ENCODE data around the gene LUZP4. TPM values are rescaled to one million over a fixed set of nuclear protein-coding genes. Genes with fewer than 3 reads are reported as not detected.

LUZP4 gene
- total and polyA plus RNA-seq, 2 of the 13 experiments (the other 11 are each of a cell fraction or from before 2014, with no cell fraction given), result not detected

DNA sequence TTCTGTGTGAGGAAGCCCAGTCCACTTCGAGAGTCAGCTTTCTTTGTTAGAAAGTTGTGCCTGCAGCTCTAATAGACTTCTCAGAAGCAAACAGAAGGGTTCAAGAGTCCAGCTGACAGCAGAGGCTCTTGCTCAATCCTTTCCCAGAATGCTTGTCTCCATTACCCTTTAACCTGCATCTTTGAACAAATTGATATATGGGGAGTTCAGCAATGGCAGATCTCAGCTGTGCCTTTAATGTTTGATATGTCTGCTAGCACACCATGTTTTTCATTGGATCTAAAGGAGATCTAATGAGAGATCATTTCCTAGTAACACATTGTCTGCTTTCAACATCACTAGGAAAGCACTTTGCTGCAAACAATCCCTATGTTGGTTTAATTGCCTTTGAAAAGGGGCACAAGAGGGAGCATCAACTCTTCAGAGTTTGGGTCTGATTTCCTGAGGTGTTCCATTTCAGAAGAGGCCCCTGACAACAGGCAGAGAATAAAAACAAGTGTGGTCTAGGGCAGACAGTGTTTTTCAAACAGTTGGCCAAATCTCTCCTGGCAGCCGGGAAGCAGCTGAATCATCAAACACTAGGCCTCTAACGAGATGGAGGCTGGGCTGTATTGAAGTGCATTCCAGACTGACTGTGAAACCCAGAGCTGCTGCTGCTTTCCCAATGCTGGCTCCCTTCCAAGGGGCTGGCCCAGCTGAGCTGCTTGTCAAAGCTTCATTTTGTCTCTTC is 55.5 kb downstream of the LUZP4 start (continued):
- TF ChIP-seq, protein P1, sequence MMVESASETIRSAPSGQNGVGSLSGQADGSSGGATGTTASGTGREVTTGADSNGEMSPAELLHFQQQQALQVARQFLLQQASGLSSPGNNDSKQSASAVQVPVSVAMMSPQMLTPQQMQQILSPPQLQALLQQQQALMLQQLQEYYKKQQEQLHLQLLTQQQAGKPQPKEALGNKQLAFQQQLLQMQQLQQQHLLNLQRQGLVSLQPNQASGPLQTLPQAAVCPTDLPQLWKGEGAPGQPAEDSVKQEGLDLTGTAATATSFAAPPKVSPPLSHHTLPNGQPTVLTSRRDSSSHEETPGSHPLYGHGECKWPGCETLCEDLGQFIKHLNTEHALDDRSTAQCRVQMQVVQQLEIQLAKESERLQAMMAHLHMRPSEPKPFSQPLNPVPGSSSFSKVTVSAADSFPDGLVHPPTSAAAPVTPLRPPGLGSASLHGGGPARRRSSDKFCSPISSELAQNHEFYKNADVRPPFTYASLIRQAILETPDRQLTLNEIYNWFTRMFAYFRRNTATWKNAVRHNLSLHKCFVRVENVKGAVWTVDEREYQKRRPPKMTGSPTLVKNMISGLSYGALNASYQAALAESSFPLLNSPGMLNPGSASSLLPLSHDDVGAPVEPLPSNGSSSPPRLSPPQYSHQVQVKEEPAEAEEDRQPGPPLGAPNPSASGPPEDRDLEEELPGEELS (CRISPR knock-in tag; IDR thresholded peaks at IDR 0.05), result peak; percentile 58; the same call in 1 of the 2 replicates
- TF ChIP-seq ZNF776 (CRISPR knock-in tag; IDR thresholded peaks at IDR 0.05) (no peak), RARA (CRISPR knock-in tag; IDR thresholded peaks at IDR 0.05) (peak; percentile 85), MEIS1 (CRISPR knock-in tag; IDR thresholded peaks at IDR 0.05; ENCODE audit: borderline replicate concordance) (peak; percentile 54; the same call in 1 of the 2 replicates)

DNA sequence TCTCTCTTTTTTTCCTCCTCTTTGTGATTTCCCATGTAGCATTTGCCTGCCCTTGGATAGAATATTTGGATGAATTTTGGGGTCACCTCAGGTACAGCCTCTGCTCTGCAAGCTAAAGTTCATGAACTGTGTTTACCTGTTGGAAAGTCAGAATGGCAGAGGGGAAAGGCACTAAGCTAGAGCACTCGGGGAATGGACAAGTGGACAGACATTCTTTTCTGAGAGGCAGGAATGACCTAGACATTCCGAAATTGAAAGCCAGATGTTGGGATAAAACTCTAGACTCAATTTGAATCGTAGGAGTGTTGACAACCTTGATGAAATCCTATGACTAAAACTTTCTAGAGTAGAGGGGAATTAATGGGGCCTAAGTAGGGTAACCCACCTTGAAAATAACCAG is 56.1 kb downstream of the LUZP4 start:
- Histone ChIP-seq H3K27ac (ENCODE audit: extremely low read length, insufficient read depth, low read length) (peak overlapping the region; percentile 98), H3K4me1 (ENCODE audit: insufficient read depth, low read length) (peaks cover 73% of the 10 kb centered on the region), H3K79me2 (ENCODE audit: insufficient read depth, low read length) (no peaks in the 10 kb centered on the region), H3K4me3 (replicated peaks in 1 of 3; ENCODE audit: insufficient read depth in 1 of 3, low read depth in 2 of 3, low read length in 3 of 3) (peak overlapping the region in 2 of 3 experiments; percentile 40 to 44; a peak in 2 of 6 replicates), H3K9me3 (ENCODE audit: low read length) (no peaks in the 10 kb centered on the region), H3K27me3 (ENCODE audit: control insufficient read depth in 1 of 2, insufficient read depth in 2 of 2, low read length in 2 of 2) (no peaks in the 10 kb centered on the region), H3K9ac (ENCODE audit: insufficient read depth, low read depth, low read length) (peak overlapping the region; percentile 72), H2AFZ (ENCODE audit: low read length) (no peak overlapping the region), H3K36me3 (replicated peaks in 1 of 2; ENCODE audit: control insufficient read depth in 1 of 2, insufficient read depth in 2 of 2, low read length in 2 of 2) (no peaks in the 10 kb centered on the region), H3K4me2 (ENCODE audit: low read depth, low read length) (peak overlapping the region; percentile 84), H4K20me1 (ENCODE audit: insufficient read depth, low read length) (no peaks in the 10 kb centered on the region)
- ATAC-seq, result peak; percentile 40
- DNase-seq (ENCODE audit: low spot score), result no peak
- in situ Hi-C loops (cut with HindIII; ENCODE audit: extremely low pct_ligation_motif_present, low pct_unique_long_range_greater_than_20kb), result no loop called here
- POLR2A ChIA-PET, result interaction anchor here (0.8 to 2.0 kb wide), 3 partner anchors 11 to 216 kb away, joined by 3 to 18 read pairs (median 4); partner anchors contain the start of gene PLS3
- intact Hi-C loops (cut with micrococcal nuclease; ENCODE audit: unreplicated experiment), result loop anchor here (5.0 kb wide), 1 partner anchor 217 kb away; the partner anchor contains the start of gene PLS3
- WGBS (ENCODE audit: low lambda C conversion rate), result 0% methylated on average over 3 of the region's 3 CpGs
- BruUV-seq (replicated peaks), result no TSS peak
- FAIRE-seq, result no peak
- TF ChIP-seq ETV5 (CRISPR knock-in tag; IDR thresholded peaks at IDR 0.05; ENCODE audit: borderline replicate concordance) (0 out of 2 replicates have a peak, but pooled peaks have one; percentile 10), HNRNPL (IDR thresholded peaks at IDR 0.05; ENCODE audit: low read depth, low read length) (no peak), HDAC1 (CRISPR knock-in tag; IDR thresholded peaks at IDR 0.05) (0 out of 2 replicates have a peak, but pooled peaks have one; percentile 11), HES4 (CRISPR knock-in tag; IDR thresholded peaks at IDR 0.05; ENCODE audit: borderline replicate concordance) (no peak), FOXM1 (CRISPR knock-in tag; IDR thresholded peaks at IDR 0.05) (no peak)
- TF ChIP-seq, protein P2, sequence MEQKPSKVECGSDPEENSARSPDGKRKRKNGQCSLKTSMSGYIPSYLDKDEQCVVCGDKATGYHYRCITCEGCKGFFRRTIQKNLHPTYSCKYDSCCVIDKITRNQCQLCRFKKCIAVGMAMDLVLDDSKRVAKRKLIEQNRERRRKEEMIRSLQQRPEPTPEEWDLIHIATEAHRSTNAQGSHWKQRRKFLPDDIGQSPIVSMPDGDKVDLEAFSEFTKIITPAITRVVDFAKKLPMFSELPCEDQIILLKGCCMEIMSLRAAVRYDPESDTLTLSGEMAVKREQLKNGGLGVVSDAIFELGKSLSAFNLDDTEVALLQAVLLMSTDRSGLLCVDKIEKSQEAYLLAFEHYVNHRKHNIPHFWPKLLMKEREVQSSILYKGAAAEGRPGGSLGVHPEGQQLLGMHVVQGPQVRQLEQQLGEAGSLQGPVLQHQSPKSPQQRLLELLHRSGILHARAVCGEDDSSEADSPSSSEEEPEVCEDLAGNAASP (CRISPR knock-in tag; IDR thresholded peaks at IDR 0.05; ENCODE audit: borderline replicate concordance), result peak; percentile 41; the same call in 1 of the 2 replicates
- TF ChIP-seq, protein P3, sequence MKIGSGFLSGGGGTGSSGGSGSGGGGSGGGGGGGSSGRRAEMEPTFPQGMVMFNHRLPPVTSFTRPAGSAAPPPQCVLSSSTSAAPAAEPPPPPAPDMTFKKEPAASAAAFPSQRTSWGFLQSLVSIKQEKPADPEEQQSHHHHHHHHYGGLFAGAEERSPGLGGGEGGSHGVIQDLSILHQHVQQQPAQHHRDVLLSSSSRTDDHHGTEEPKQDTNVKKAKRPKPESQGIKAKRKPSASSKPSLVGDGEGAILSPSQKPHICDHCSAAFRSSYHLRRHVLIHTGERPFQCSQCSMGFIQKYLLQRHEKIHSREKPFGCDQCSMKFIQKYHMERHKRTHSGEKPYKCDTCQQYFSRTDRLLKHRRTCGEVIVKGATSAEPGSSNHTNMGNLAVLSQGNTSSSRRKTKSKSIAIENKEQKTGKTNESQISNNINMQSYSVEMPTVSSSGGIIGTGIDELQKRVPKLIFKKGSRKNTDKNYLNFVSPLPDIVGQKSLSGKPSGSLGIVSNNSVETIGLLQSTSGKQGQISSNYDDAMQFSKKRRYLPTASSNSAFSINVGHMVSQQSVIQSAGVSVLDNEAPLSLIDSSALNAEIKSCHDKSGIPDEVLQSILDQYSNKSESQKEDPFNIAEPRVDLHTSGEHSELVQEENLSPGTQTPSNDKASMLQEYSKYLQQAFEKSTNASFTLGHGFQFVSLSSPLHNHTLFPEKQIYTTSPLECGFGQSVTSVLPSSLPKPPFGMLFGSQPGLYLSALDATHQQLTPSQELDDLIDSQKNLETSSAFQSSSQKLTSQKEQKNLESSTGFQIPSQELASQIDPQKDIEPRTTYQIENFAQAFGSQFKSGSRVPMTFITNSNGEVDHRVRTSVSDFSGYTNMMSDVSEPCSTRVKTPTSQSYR (CRISPR knock-in tag; IDR thresholded peaks at IDR 0.05; ENCODE audit: borderline replicate concordance), result 0 out of 2 replicates have a peak, but pooled peaks have one; percentile 0
- CTCF ChIA-PET (ENCODE audit: low intra/inter-chr PET ratio, low total read pairs), result no interaction called here
